Endodermal cell (in vitro differentiated cells): ENCODE data around the gene ANKRD2. TPM values are rescaled to one million over a fixed set of nuclear protein-coding genes. Genes with fewer than 3 reads are reported as not detected.

Source experiments
- DNase-seq: peaks from one replicate; pipeline ENCODE4 v3.0.0-alpha.2; 2017
- H3K27ac ChIP-seq: 2 replicates; pipeline ENCODE4 v1.5.1; 2013; ENCODE audit warnings: mild to moderate bottlenecking, low read depth, low read length, moderate library complexity
- H3K27me3 ChIP-seq: 2 replicates; pipeline ENCODE4 v1.6.1; 2013; ENCODE audit warnings: mild to moderate bottlenecking, low read length, moderate library complexity; ENCODE audit not compliant: insufficient read depth, control insufficient read depth, poor library complexity, severe bottlenecking
- H3K36me3 ChIP-seq: 2 replicates; pipeline ENCODE4 v1.7.0; 2013; ENCODE audit warnings: mild to moderate bottlenecking, low read length, moderate library complexity; ENCODE audit not compliant: control insufficient read depth, insufficient read depth
- H3K4me1 ChIP-seq: one replicate; pipeline ENCODE4 v1.7.0; 2013; ENCODE audit warnings: low read length; ENCODE audit not compliant: control insufficient read depth, insufficient read depth
- H3K4me3 ChIP-seq: 2 replicates; pipeline ENCODE4 v1.5.1; 2013; ENCODE audit warnings: mild to moderate bottlenecking, low read length, moderate library complexity
- H3K9ac ChIP-seq: 2 replicates; pipeline ENCODE4 v1.6.1; 2013; ENCODE audit warnings: mild to moderate bottlenecking, low read length, moderate library complexity; ENCODE audit not compliant: poor library complexity, severe bottlenecking; ENCODE audit errors: extremely low read depth
- H3K9me3 ChIP-seq: 2 replicates; pipeline ENCODE4 v1.6.1; 2013; ENCODE audit warnings: mild to moderate bottlenecking, low read length, moderate library complexity; ENCODE audit not compliant: control insufficient read depth
- H3K27ac Mint-ChIP-seq: 2 replicates; pipeline ENCODE4 v1.8.0; 2020; ENCODE audit warnings: mixed read lengths
- H3K27me3 Mint-ChIP-seq: 2 replicates; pipeline ENCODE4 v1.8.0; 2021; ENCODE audit warnings: mild to moderate bottlenecking, mixed read lengths; ENCODE audit not compliant: insufficient read depth
- H3K36me3 Mint-ChIP-seq: 2 replicates; pipeline ENCODE4 v1.8.0; 2020; ENCODE audit warnings: low read depth, mixed read lengths
- H3K4me1 Mint-ChIP-seq: 2 replicates; pipeline ENCODE4 v1.8.0; 2020; ENCODE audit warnings: mixed read lengths
- H3K4me3 Mint-ChIP-seq: 2 replicates; pipeline ENCODE4 v1.8.0; 2020; ENCODE audit warnings: mild to moderate bottlenecking, moderate library complexity, mixed read lengths
- H3K9me3 Mint-ChIP-seq: 2 replicates; pipeline ENCODE4 v1.8.0; 2020; ENCODE audit warnings: mild to moderate bottlenecking, mixed read lengths
- WGBS, 2 experiments: methylation state at CpG; one replicate each; pipeline versions ENCODE4 v1.1.5 to v1.1.7; 2013; ENCODE audit warnings: missing lambda C conversion rate in 2 of 2, mixed read lengths in 1 of 2; ENCODE audit not compliant: insufficient coverage in 1 of 2, insufficient read length in 1 of 2; 5-methylcytosine and 5-hydroxymethylcytosine counted together
- total RNA-seq, 2 donors: library from RNA; stranded (reverse); fragmentation: NEBNext Ultra II Directional in 1 of 2; extraction: Animal tissue kit (Norgen Biotek cat#: 25700) in 1 of 2; gene quantifications; 2 replicates in 1 of 2; 3 replicates in 1 of 2; pipeline ENCODE4 v1.2.1, GENCODE V29; 2021
- TF ChIP-seq, protein P1 (sequence below): fragments of 200-600 bp; sonication (generic); conservative IDR thresholded peaks from 2 replicates; pipeline ENCODE4 v1.5.0; 2021; ENCODE audit warnings: antibody characterized with exemption, mild to moderate bottlenecking

The ANKRD2 gene
- total RNA-seq, 2 donors from 2014 or later, result not detected

DNA sequence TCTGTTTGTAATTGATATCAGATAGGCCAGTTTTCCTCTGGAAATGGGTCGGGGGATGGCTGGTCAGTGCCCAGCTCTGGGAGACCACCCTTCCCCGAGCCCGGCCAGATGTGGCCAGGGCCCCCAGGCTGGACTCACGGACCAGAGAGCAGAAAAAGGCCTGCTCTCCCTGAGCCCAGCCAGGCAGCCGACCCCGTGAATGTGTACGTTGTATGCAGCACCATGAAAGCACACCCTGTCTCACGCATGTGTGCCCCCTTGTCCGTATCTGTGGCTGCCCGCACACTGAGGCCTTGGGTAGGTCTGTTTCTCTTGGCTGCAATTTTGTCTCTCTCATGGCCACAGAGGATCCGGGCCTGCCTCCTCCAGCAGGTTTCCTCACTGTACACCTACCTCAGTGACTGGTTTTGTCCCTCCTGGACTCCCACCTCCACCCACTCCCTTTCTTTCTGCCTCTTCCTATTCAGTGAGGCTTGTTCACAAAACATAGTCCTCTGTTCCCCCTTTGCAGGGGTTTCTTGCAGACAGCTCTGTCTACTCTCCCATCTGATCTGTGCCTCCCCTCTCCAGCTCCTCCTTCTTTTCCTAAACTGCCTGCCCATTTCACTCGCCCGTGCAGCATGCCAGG lies 23.6 kb upstream of the ANKRD2 start:
- 91% methylated on average over 12 to 13 of the region's 13 CpGs for WGBS, 2 experiments
- no peak for DNase-seq
- H3K4me1 Mint-ChIP-seq, result peaks cover 20% of the 10 kb centered on the region
- no peak overlapping the region for H3K27ac Mint-ChIP-seq
- peak overlapping the region; percentile 66 for H3K27ac ChIP-seq
- no peaks in the 10 kb centered on the region for H3K27me3 Mint-ChIP-seq
- H3K9me3 ChIP-seq, result no peaks in the 10 kb centered on the region
- no peak overlapping the region for H3K9ac ChIP-seq
- H3K9me3 Mint-ChIP-seq, result no peaks in the 10 kb centered on the region
- TF ChIP-seq, protein P1, sequence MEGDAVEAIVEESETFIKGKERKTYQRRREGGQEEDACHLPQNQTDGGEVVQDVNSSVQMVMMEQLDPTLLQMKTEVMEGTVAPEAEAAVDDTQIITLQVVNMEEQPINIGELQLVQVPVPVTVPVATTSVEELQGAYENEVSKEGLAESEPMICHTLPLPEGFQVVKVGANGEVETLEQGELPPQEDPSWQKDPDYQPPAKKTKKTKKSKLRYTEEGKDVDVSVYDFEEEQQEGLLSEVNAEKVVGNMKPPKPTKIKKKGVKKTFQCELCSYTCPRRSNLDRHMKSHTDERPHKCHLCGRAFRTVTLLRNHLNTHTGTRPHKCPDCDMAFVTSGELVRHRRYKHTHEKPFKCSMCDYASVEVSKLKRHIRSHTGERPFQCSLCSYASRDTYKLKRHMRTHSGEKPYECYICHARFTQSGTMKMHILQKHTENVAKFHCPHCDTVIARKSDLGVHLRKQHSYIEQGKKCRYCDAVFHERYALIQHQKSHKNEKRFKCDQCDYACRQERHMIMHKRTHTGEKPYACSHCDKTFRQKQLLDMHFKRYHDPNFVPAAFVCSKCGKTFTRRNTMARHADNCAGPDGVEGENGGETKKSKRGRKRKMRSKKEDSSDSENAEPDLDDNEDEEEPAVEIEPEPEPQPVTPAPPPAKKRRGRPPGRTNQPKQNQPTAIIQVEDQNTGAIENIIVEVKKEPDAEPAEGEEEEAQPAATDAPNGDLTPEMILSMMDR, result no peak
- H3K4me1 ChIP-seq, result peaks cover 5% of the 10 kb centered on the region
- no peaks in the 10 kb centered on the region for H3K36me3 ChIP-seq
- H3K27me3 ChIP-seq, result no peaks in the 10 kb centered on the region
- H3K4me3 ChIP-seq, result no peak overlapping the region
- no peaks in the 10 kb centered on the region for H3K36me3 Mint-ChIP-seq
- no peak overlapping the region for H3K4me3 Mint-ChIP-seq

DNA sequence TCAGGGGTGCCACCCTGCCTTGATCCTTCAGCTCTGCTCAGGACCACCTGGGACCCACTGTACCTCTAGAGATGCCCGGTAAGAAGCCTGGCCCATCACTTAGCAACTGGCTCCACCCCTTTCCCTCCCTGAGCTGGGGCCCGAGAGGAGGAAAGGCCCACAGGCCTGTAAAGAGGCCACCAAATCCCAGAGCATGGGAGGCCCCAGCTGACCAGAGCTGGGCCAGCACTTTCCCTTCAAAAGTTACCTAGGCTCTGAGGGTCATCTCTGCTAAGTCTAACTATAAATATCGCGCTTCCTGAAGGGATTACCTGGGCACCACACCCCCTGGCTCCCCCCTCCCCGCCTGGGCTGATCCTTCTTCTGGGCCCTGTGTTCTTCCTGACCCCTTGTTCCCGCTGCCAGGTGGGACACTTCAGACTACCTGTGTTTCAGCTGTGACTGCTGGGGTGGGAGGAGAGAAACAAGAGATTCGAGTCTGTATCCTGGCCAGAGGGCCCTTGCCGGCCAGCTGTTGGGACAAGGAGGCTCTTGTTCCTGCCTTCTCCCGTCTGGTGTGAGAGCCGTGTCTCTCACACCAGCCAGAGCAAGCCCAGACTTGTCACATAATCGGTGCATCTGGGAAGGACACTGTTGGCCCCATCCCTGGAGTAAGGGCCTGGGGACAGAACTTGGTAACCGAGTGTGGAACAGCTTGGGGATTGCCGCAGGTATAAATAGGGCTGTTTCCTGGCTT lies 22.8 kb upstream of the ANKRD2 start:
- no peak overlapping the region for H3K4me3 ChIP-seq
- TF ChIP-seq, protein P1, result no peak
- Mint-ChIP-seq H3K9me3 (peaks cover 2% of the 10 kb centered on the region), H3K4me1 (peaks cover 20% of the 10 kb centered on the region), H3K4me3 (no peak overlapping the region), H3K27ac (peak overlapping the region; percentile 77), H3K36me3 (peaks cover 1% of the 10 kb centered on the region), H3K27me3 (no peaks in the 10 kb centered on the region)
- H3K27ac ChIP-seq, result peak overlapping the region; percentile 87
- peaks cover 4% of the 10 kb centered on the region for H3K9me3 ChIP-seq
- no peaks in the 10 kb centered on the region for H3K27me3 ChIP-seq
- H3K9ac ChIP-seq, result no peak overlapping the region
- H3K36me3 ChIP-seq, result no peaks in the 10 kb centered on the region
- H3K4me1 ChIP-seq, result peaks cover 5% of the 10 kb centered on the region
- peak; percentile 79 for DNase-seq
- 70 to 72% methylated on average over 5 to 13 of the region's 13 CpGs for WGBS, 2 experiments

DNA sequence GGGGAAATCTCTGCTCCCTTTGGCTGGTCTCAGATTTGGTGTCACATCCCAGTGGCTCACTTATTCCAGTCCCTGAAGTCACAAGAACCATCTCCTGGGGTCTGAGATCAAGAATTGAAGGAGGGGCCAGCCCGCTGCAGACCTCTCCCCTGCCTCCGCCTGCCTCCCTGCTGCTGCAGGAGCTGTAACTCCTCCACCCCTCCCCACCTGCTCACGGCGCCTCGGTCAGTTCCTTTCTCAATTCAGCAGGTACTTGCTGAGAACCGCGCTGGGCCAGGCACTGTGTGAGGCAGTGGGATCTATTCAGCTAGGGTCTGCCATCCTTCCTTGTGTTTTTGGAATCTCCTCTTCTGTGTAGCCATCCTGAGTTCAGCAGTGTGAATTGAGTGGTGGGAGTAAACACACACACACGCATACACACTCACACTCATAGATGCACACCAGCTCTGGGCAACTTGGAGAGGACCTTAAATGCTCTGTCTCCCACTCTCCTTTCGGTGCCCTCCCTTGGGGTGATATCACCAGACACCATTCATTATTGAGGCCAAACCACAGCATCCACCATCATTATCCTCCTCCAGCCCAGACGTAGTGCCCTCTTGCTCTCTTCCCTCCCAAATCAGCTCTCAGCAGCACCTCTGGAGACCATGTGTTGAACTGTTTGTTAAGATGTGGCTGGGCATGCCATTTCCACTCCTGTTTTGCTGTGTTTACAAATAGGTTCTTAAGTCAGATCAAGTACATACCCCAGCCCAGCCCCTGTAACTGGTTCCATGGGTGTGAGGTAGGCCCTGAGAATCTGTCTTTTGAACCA lies 22.0 kb upstream of the ANKRD2 start:
- Mint-ChIP-seq H3K36me3 (peaks cover 3% of the 10 kb centered on the region), H3K4me3 (no peak overlapping the region), H3K9me3 (peaks cover 8% of the 10 kb centered on the region), H3K27me3 (no peaks in the 10 kb centered on the region), H3K27ac (peak overlapping the region; percentile 50), H3K4me1 (peaks cover 20% of the 10 kb centered on the region)
- H3K27me3 ChIP-seq, result no peaks in the 10 kb centered on the region
- peaks cover 5% of the 10 kb centered on the region for H3K4me1 ChIP-seq
- peak; percentile 83 for DNase-seq
- H3K9ac ChIP-seq, result no peak overlapping the region
- no peaks in the 10 kb centered on the region for H3K36me3 ChIP-seq
- no peak overlapping the region for H3K4me3 ChIP-seq
- H3K9me3 ChIP-seq, result peaks cover 11% of the 10 kb centered on the region
- TF ChIP-seq, protein P1, result peak; percentile 19
- H3K27ac ChIP-seq, result peak overlapping the region; percentile 87
- 40 to 61% methylated on average over 8 to 10 of the region's 10 CpGs for WGBS, 2 experiments
